ENCODE measurements around the gene PMPCA.
A peak's percentile ranks its signal among the peaks of the same experiment; 100 is the strongest.

The PMPCA gene

DNA sequence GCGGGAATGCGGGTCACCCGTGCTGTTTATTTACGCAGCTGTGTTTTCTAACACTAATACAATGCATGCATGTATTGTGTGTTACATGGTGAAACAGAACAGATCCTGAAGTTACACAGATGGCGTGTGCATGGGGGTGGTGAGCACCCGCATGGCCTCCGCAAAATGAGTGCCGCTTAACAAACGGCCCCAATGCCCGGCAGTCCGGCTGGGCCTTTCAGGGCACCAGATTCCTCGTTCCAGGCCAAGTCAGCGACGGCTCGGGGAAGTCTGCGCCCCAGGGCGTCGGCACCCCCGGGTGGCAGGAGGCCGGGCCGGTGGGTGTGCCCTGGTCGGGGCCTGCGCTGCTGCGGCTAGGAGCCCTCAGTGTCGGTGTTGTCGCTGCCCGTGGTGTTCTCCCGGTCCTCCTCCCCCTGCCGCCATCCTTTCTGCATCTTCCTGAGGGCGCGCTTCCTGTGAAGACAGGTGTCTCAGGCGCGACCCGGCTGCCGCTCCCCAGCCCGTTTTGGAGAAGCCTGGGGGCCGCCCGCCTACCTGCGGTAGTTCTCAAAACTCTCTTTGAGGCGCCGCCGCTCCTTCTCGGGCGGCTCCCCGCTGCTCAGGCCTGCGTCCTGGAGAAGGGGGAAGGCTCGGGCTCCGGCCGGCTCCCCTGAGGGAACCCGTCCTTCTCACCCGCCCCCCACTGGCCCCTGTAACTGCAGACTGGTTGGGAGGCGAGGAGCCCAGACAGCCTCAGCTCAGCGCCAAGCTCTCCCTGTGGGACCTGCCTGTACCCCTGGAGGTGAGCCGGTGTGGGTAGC, 46.3 kb upstream of the PMPCA start:
- TF ChIP-seq, protein P1, sequence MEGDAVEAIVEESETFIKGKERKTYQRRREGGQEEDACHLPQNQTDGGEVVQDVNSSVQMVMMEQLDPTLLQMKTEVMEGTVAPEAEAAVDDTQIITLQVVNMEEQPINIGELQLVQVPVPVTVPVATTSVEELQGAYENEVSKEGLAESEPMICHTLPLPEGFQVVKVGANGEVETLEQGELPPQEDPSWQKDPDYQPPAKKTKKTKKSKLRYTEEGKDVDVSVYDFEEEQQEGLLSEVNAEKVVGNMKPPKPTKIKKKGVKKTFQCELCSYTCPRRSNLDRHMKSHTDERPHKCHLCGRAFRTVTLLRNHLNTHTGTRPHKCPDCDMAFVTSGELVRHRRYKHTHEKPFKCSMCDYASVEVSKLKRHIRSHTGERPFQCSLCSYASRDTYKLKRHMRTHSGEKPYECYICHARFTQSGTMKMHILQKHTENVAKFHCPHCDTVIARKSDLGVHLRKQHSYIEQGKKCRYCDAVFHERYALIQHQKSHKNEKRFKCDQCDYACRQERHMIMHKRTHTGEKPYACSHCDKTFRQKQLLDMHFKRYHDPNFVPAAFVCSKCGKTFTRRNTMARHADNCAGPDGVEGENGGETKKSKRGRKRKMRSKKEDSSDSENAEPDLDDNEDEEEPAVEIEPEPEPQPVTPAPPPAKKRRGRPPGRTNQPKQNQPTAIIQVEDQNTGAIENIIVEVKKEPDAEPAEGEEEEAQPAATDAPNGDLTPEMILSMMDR (conservative IDR thresholded peaks at IDR 0.05; ENCODE audit: low read depth, low read length): no peak
- H3K4me3 ChIP-seq (ENCODE audit: low read depth, low read length): peak overlapping the region; percentile 28
- DNase-seq (ENCODE audit: low read depth): no peak

DNA sequence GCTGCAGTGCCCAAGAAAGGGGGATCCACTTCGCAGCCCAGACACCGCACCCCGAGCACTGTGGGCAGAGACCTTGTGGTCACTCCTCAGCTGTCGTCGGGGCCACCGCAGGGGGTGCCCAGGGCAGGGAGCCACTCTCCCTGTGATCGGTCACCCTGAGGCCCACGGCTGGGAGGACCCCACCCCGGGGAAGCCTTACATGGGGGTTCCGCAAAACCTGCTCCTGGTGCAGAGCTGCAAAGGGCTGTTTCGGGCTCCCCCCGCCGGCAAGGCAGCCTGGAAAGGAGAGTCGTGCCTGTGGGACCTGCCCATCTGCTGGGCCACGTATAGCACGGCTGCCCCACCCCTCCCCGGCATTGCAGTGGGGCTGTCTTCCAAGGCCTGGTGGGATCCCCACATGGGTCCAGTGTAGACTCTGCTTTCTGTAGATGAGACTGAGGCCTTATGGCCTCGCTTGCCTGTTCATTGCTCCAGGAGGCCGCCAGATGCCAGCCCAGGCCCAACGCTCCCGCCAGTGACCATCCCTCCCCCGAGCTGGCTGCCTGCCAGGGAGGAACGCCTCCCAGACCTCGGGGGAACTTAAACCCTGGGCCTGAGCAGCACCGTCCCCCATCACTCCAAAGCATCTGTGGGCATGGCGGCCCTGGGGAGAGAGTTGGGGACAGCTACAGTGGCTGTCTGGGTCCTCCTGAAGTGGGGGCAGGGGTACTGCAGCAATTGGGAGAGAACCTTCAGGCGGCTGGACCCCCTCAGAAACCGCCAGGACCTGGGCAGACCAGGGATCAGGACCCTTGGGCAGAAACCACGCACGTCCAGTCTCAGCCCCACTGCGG, 45.3 kb upstream of the PMPCA start:
- H3K4me3 ChIP-seq (ENCODE audit: low read depth, low read length): no peak overlapping the region
- TF ChIP-seq, protein P1 (conservative IDR thresholded peaks at IDR 0.05; ENCODE audit: low read depth, low read length): no peak
- no peak for DNase-seq (ENCODE audit: low read depth)

DNA sequence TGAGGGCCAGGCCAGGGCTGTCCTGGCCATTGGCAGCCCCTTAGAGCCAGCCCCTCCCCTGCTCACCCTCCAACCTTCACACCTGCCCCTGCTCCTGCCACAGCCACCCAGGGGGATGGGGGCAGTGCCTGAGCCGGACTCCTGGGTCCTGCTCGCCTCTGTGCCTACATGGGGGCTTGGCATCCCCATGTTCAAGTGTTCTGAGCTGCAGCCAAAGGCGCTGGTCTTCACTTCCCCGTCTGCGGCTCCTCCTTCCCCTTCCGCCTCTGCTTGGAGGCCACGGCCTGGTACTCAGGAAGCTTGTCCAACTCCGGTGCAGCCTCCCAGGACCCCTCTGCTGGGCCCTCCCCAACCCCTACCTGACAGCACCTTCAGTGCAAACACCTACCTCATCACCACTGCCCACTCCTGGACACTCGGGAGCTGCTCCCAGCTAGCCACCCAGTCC, 44.7 kb upstream of the PMPCA start:
- H3K4me3 ChIP-seq (ENCODE audit: low read depth, low read length): no peak overlapping the region
- DNase-seq (ENCODE audit: low read depth): no peak
- TF ChIP-seq, protein P1 (conservative IDR thresholded peaks at IDR 0.05; ENCODE audit: low read depth, low read length): no peak

DNA sequence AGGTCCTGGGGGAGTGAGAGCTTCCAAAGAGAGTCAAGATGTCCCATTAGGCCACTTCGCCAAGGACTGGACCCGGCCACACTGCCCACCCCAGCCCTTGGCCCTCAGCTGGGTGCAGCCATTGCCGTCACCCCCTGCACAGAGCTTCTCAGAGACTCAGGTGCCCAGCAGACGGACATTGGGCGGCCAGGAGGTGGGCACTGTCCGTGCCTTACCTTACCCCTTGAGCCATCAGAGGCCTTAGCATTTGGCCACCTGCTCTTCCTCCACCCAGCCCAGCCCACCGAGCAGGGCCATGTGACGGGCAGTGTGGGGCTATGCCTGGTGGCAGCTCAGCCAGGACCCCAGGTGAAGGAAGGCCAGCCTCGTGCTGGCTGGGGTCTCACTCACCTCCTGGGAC, 43.6 kb upstream of the PMPCA start:
- TF ChIP-seq, protein P1 (conservative IDR thresholded peaks at IDR 0.05; ENCODE audit: low read depth, low read length): no peak
- no peak for DNase-seq (ENCODE audit: low read depth)
- no peak overlapping the region for H3K4me3 ChIP-seq (ENCODE audit: low read depth, low read length)

DNA sequence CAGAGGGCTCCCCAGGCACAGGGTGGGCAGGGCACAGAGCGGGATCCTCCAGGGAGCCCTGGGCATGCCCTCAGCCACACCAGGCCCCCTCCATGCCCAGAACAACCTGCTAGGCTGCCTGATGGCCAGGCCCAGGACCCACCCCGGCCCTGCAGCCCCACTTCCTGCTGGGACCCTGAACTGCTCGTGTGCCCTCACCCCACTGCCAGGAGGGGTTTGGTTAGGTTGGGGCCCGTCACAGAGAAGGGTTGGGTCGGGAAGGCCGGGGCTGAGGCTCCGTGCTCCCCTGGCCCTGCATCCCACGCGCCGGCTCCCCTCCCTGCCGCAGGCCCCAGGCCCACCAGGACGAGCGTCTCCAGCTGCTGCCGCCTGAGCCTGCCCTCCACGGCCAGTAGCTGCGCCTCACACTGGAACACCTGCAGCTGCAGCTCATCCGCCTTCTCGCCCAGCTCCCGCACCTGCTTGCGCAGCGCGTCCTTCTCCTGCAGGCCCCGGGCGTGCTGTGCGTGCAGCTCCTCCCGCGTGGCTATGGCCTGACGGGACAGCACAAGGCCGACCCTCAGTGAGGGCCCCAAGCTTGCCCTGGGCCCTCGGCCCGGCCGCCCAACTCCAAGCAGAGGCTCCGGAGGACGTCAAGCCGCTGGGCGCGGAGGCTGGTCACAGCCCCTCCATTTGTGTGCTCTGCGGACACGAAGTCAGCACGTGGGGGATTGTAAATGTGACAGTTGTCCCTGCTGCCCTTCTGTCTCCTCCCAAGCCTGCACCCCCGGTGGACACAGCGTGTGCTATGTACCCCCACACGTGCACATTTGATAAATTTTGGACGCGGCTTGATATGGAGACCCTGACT, 42.9 kb upstream of the PMPCA start:
- H3K4me3 ChIP-seq (ENCODE audit: low read depth, low read length): no peak overlapping the region
- DNase-seq (ENCODE audit: low read depth): no peak
- TF ChIP-seq, protein P1 (conservative IDR thresholded peaks at IDR 0.05; ENCODE audit: low read depth, low read length): no peak

DNA sequence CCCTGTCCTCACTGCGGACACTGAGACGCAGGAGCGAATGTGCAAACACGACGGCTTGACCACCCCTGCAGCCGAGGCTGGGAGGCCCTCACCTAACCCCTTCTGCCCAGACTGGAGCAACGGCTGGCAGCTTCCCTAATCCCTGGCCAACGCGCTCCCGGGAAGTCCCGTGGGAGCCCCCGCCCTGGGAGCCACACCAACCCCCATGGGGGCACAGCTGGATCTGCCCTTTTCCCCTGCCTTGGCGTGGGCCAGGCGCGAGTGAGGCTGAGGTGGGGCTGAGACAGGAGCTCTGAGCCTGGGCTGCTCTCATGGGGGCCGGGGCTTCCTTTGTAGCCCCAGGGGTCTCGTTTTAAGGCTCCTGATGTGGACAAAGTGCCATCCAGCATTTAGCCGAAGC, 42.3 kb upstream of the PMPCA start:
- DNase-seq (ENCODE audit: low read depth): no peak
- H3K4me3 ChIP-seq (ENCODE audit: low read depth, low read length): no peak overlapping the region
- TF ChIP-seq, protein P1 (conservative IDR thresholded peaks at IDR 0.05; ENCODE audit: low read depth, low read length): no peak
